Astrocyte (in vitro differentiated cells and primary cell): ENCODE results near the gene CA12. TPM values are rescaled to one million over a fixed set of nuclear protein-coding genes. Genes with fewer than 3 reads are reported as not detected.
"Not testable (repeated sequence)": the region's sequence is repeated elsewhere in the genome, so short reads cannot be mapped to it uniquely, and the experiment has no call there.

Source experiments
- DNase-seq: peaks from one replicate; pipeline ENCODE4 v3.0.0-alpha.2; 2010; ENCODE audit warnings: low read depth
- FAIRE-seq: peaks from 2 replicates; lab custom pipeline; 2011; peaks lifted over from hg19 to GRCh38; lab: Jason Lieb, UNC
- H2AFZ ChIP-seq: 2 replicates; pipeline ENCODE4 v1.6.0; 2012; ENCODE audit warnings: low read depth, low read length, inconsistent platforms
- H3K27ac ChIP-seq: 2 replicates; pipeline ENCODE4 v1.5.1; 2011; ENCODE audit warnings: low read depth, low read length, inconsistent platforms
- H3K27me3 ChIP-seq: 2 replicates; pipeline ENCODE4 v1.6.0; 2011; ENCODE audit warnings: low read length, inconsistent platforms; ENCODE audit not compliant: insufficient read depth
- H3K36me3 ChIP-seq: 2 replicates; pipeline ENCODE4 v1.5.1; 2011; ENCODE audit warnings: low read length, inconsistent platforms; ENCODE audit not compliant: insufficient read depth
- H3K4me1 ChIP-seq: 2 replicates; pipeline ENCODE4 v1.5.1; 2011; ENCODE audit warnings: low read length, inconsistent platforms; ENCODE audit not compliant: insufficient read depth
- H3K4me2 ChIP-seq: 2 replicates; pipeline ENCODE4 v1.6.0; 2012; ENCODE audit warnings: low read length, inconsistent platforms
- H3K4me3 ChIP-seq: 2 replicates; pipeline ENCODE4 v1.5.1; 2011; ENCODE audit warnings: low read depth, mild to moderate bottlenecking, low read length, inconsistent platforms; ENCODE audit not compliant: insufficient read depth
- H3K79me2 ChIP-seq: 2 replicates; pipeline ENCODE4 v1.6.0; 2012; ENCODE audit warnings: mild to moderate bottlenecking, low read length, inconsistent platforms; ENCODE audit not compliant: insufficient read depth
- H3K9ac ChIP-seq: 2 replicates; pipeline ENCODE4 v1.6.0; 2012; ENCODE audit warnings: mild to moderate bottlenecking, low read length, inconsistent platforms
- H3K9me3 ChIP-seq: 2 replicates; pipeline ENCODE4 v1.5.1; 2012; ENCODE audit warnings: low read depth, mild to moderate bottlenecking, low read length, inconsistent platforms; ENCODE audit not compliant: insufficient read depth
- H4K20me1 ChIP-seq: 2 replicates; pipeline ENCODE4 v1.6.0; 2012; ENCODE audit warnings: low read length, inconsistent platforms; ENCODE audit not compliant: insufficient read depth
- H3K27ac Mint-ChIP-seq: one replicate; pipeline ENCODE4 v1.8.0; 2021; ENCODE audit warnings: mild to moderate bottlenecking, mixed read lengths; ENCODE audit not compliant: unreplicated experiment
- H3K27me3 Mint-ChIP-seq: one replicate; pipeline ENCODE4 v1.8.0; 2021; ENCODE audit warnings: low read depth, mixed read lengths; ENCODE audit not compliant: unreplicated experiment
- H3K36me3 Mint-ChIP-seq: one replicate; pipeline ENCODE4 v1.8.0; 2021; ENCODE audit warnings: low read depth, mixed read lengths; ENCODE audit not compliant: unreplicated experiment
- H3K4me1 Mint-ChIP-seq: one replicate; pipeline ENCODE4 v1.8.0; 2021; ENCODE audit warnings: low read depth, mixed read lengths; ENCODE audit not compliant: unreplicated experiment
- H3K4me3 Mint-ChIP-seq: one replicate; pipeline ENCODE4 v1.8.0; 2021; ENCODE audit warnings: mild to moderate bottlenecking, moderate library complexity, mixed read lengths; ENCODE audit not compliant: unreplicated experiment
- H3K9me3 Mint-ChIP-seq: one replicate; pipeline ENCODE4 v1.8.0; 2021; ENCODE audit warnings: mild to moderate bottlenecking, mixed read lengths; ENCODE audit not compliant: unreplicated experiment
- CTCF ChIP-seq: IDR thresholded peaks from 2 replicates; pipeline ENCODE4 v1.5.1; 2011; ENCODE audit warnings: low read depth, mild to moderate bottlenecking, inconsistent platforms, low read length, moderate library complexity; ENCODE audit not compliant: insufficient read depth
- EZH2 ChIP-seq: IDR thresholded peaks from 2 replicates; pipeline ENCODE4 v1.6.1; 2012; ENCODE audit warnings: mild to moderate bottlenecking, low read length, inconsistent platforms; ENCODE audit not compliant: insufficient read depth
- total RNA-seq: library from RNA; stranded (reverse); gene quantifications from 2 replicates; pipeline ENCODE4 v1.2.1, GENCODE V29; 2021

The CA12 gene
- total RNA-seq, 1 donor from 2014 or later: 0.54 TPM

GRCh38 chr15:63417721-63418120, 36.1 kb upstream of the CA12 start:
- H3K27ac Mint-ChIP-seq: no peak overlapping the region

DNA sequence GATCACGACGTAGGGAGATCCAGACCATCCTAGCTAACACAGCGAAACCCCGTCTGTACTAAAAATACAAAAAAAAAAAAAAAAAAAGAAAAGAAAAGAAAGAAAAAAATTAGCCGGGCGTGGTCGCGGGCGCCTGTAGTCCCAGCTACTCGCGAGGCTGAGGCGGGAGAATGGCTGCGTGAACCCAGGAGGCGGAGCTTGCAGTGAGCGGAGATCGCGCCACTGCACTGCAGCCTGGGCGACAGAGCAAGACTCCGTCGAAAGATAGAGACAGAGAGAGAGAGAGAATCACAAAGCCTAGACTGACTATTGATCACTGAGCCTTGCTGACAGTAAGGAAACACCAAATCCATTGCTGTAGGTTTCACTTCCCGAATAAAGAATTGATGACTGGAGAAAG, 35.6 kb upstream of the CA12 start:
- not testable (repeated sequence) for DNase-seq

More at GRCh38 chr15:63417721-63418120, 36.1 kb upstream of the CA12 start:
- FAIRE-seq (no peak), DNase-seq (no peak)
- peaks cover 2% of the 10 kb centered on the region for H3K9me3 Mint-ChIP-seq
- Histone ChIP-seq H3K9ac (no peak overlapping the region), H2AFZ (no peak overlapping the region), H3K27me3 (no peaks in the 10 kb centered on the region), H3K4me2 (no peak overlapping the region), H3K4me3 (no peak overlapping the region), H3K9me3 (no peaks in the 10 kb centered on the region), H3K79me2 (no peaks in the 10 kb centered on the region), H3K27ac (no peak overlapping the region), H3K4me1 (no peaks in the 10 kb centered on the region), H3K36me3 (no peaks in the 10 kb centered on the region), H4K20me1 (no peaks in the 10 kb centered on the region)
- no peaks in the 10 kb centered on the region for H3K36me3 Mint-ChIP-seq
- H3K4me1 Mint-ChIP-seq: no peaks in the 10 kb centered on the region
- H3K4me3 Mint-ChIP-seq: no peak overlapping the region
- TF ChIP-seq CTCF: no peak
- no peak for TF ChIP-seq EZH2
- peaks cover 20% of the 10 kb centered on the region for H3K27me3 Mint-ChIP-seq

GRCh38 chr15:63414474-63415120, 33.0 kb upstream of the CA12 start:
- H3K9ac ChIP-seq: no peak overlapping the region
- no peaks in the 10 kb centered on the region for H3K79me2 ChIP-seq
- no peaks in the 10 kb centered on the region for H3K4me1 ChIP-seq
- Mint-ChIP-seq H3K4me1 (no peaks in the 10 kb centered on the region), H3K9me3 (peaks cover 2% of the 10 kb centered on the region), H3K36me3 (no peaks in the 10 kb centered on the region), H3K27me3 (peaks cover 36% of the 10 kb centered on the region), H3K4me3 (no peak overlapping the region), H3K27ac (no peak overlapping the region)
- H3K36me3 ChIP-seq: no peaks in the 10 kb centered on the region
- no peak for DNase-seq
- H3K9me3 ChIP-seq: no peaks in the 10 kb centered on the region
- FAIRE-seq: no peak
- no peaks in the 10 kb centered on the region for H4K20me1 ChIP-seq
- no peak overlapping the region for H3K4me2 ChIP-seq
- TF ChIP-seq CTCF (no peak), EZH2 (no peak)
- H2AFZ ChIP-seq: no peak overlapping the region
- H3K27me3 ChIP-seq: peaks cover 2% of the 10 kb centered on the region
- H3K4me3 ChIP-seq: no peak overlapping the region
- H3K27ac ChIP-seq: no peak overlapping the region

More for the DNA sequence above, 35.6 kb upstream of the CA12 start:
- not testable (repeated sequence) for H3K4me3 Mint-ChIP-seq, FAIRE-seq, H3K79me2 ChIP-seq, H3K9ac ChIP-seq, H3K27me3 ChIP-seq, H3K9me3 ChIP-seq, H4K20me1 ChIP-seq, H3K4me2 ChIP-seq, H3K27ac Mint-ChIP-seq, H2AFZ ChIP-seq, H3K4me1 Mint-ChIP-seq, H3K27ac ChIP-seq, H3K9me3 Mint-ChIP-seq, H3K36me3 Mint-ChIP-seq, H3K4me3 ChIP-seq, H3K4me1 ChIP-seq, H3K36me3 ChIP-seq
- peaks cover 23% of the 10 kb centered on the region for H3K27me3 Mint-ChIP-seq
